Measurements from ENCODE around the gene ALDH1L1.

The ALDH1L1 gene

GRCh38 chr3:126155280-126155640 is 25.1 kb downstream of the ALDH1L1 start:
- DNase-seq, result no peak
- no peak for TF ChIP-seq POLR2A (IDR thresholded peaks at IDR 0.05; ENCODE audit: low read length)
- no peak for TF ChIP-seq GATA1 (IDR thresholded peaks at IDR 0.05; ENCODE audit: low read depth, low read length)

DNA sequence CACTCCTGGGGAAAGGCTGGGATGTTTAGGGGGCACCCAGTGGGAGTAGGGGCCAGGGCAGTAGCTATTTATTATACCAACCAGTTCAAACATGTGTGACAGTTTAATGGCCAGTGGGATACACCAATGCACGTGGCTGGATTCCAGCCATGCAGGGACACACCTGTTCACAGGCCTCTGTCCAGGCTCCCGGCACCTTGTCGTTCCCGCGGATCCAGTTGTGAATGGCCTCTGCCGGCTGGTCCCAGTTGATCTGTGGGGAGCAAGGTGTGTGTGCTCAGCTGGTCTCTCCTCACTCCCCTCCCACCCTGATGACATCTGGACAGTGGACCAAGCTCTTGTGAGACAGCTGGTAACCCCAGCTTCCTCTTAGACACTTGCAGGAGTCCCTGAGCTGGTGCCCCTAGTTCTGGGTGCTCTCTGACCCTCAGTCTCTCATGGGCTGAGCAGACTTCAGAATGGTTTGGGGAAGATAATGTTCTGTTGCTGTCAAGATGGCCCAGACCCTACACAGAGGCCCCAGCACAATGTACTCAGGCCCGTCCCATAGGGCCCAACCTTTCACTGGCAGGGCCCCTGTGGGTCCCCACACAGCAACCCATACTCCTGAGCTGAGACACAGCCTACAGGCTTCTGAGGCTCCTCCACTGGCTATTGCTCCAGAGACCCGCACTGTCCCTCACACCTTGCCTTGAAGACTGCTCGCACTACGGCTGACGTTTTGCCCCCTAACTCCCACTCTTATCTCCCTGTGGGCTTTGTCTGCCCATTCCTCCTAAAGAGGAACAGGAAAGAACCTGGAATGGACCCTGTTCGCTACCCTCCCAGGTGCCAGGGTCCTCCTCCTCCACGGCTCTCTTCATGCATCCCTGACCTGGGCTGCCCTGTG is 25.8 kb downstream of the ALDH1L1 start:
- TF ChIP-seq GATA1 (IDR thresholded peaks at IDR 0.05; ENCODE audit: low read depth, low read length) (no peak), POLR2A (IDR thresholded peaks at IDR 0.05; ENCODE audit: low read length) (no peak)
- DNase-seq, result no peak

DNA sequence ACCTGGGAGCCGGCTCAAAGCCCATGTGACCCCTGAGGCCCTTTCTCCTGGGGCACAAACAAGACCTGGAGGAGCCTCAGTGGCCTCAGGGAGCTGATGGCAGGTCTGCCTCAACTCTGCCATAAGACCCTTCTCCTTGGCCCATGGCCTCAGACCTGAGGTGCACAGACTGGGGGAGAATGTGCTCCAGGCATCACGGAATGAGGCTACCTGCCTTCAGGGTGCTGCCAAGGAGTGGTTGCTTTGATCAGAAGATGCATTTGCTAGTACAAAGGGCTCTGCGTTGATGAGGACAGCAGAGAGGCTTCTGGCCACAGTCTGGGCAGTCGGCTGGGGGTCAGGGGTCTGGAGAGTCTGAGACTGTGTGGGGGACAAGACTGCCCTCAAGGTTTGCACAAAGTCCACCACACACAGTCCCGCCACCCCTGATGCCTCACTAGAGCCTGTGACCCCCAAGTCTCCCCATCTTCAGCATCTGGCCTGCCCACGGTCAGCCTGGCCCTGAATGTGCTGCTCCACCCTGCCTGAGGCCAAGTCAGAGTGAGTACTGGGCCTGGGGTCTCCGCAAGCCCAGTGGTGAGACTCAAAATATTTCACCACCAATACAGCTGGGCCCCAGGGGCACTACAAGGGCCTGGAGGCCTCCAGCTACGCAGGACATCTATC is 26.6 kb downstream of the ALDH1L1 start:
- no peak for DNase-seq
- no peak for TF ChIP-seq POLR2A (IDR thresholded peaks at IDR 0.05; ENCODE audit: low read length)
- no peak for TF ChIP-seq GATA1 (IDR thresholded peaks at IDR 0.05; ENCODE audit: low read depth, low read length)

- no peak for TF ChIP-seq GATA1 (IDR thresholded peaks at IDR 0.05; ENCODE audit: low read depth, low read length)
- no peak for TF ChIP-seq POLR2A (IDR thresholded peaks at IDR 0.05; ENCODE audit: low read length)
- DNase-seq, result no peak
Measured at GRCh38 chr3:126152901-126153694, 27.3 kb downstream of the ALDH1L1 start.

- DNase-seq, result no peak
- TF ChIP-seq POLR2A (IDR thresholded peaks at IDR 0.05; ENCODE audit: low read length) (no peak), GATA1 (IDR thresholded peaks at IDR 0.05; ENCODE audit: low read depth, low read length) (no peak)
Measured at GRCh38 chr3:126152458-126152857, 27.9 kb downstream of the ALDH1L1 start.

DNA sequence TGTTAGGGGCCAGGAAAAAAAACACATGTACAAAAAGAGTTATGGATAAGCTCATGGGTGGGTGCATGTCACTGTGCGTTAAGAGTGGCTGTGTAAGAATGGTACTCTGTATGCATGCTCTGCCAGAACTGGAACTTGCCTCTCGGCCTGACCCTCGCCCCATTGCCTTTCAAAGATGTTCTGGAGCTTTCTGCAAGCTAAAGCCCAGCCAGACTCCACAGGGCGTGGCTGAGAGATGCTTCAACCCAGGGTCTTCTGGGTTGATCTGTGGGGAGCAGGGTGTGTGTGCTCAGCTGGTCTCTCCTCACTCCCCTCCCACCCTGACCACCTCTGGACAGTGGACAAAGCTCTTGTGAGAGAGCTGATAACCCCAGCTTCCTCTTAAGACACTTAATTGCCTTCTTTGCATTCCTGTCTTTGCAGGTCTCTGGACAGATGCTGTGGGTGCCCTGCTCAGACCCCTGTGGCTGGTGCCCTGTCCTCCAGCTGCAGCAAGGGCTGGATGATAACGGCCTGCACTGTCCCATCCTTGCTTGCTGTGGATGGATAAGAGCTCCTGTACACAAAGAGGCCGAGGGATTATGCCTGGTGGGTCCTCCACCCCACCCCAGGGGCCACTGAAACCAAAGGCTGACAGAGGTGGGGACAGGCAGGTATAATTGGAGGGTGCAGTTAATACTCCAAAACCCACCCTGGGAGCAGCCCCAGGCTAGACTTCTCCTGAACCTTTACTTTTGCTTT is 28.7 kb downstream of the ALDH1L1 start:
- DNase-seq, result no peak
- no peak for TF ChIP-seq GATA1 (IDR thresholded peaks at IDR 0.05; ENCODE audit: low read depth, low read length)
- TF ChIP-seq POLR2A (IDR thresholded peaks at IDR 0.05; ENCODE audit: low read length), result no peak

DNA sequence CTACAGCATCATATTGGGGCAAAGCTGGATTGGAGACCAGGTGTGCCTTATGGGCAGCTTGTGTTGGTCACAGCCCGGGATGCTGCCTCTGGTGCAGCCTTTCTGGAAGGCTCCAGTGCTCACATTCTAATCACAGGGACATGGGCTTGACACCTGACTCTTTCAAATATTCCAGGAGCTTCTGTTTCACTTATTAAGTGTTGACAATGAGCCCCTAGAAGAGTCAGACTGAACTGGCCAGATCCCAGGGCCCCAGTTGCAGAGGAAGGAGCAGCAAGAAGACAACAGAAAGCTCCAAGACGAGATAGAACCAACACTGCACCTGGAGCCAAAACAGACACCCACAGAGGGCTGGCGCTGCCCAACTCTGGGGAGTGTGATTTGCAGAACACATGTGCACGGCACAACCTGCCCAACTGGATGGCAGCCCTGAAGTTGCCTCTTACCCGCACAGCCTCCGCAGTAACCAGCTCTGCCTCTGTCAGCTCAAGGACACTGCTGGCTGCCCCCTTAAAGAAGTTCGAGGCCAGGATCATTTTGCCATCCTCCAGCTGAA is 30.3 kb downstream of the ALDH1L1 start:
- TF ChIP-seq GATA1 (IDR thresholded peaks at IDR 0.05; ENCODE audit: low read depth, low read length) (no peak), POLR2A (IDR thresholded peaks at IDR 0.05; ENCODE audit: low read length) (no peak)
- no peak for DNase-seq

DNA sequence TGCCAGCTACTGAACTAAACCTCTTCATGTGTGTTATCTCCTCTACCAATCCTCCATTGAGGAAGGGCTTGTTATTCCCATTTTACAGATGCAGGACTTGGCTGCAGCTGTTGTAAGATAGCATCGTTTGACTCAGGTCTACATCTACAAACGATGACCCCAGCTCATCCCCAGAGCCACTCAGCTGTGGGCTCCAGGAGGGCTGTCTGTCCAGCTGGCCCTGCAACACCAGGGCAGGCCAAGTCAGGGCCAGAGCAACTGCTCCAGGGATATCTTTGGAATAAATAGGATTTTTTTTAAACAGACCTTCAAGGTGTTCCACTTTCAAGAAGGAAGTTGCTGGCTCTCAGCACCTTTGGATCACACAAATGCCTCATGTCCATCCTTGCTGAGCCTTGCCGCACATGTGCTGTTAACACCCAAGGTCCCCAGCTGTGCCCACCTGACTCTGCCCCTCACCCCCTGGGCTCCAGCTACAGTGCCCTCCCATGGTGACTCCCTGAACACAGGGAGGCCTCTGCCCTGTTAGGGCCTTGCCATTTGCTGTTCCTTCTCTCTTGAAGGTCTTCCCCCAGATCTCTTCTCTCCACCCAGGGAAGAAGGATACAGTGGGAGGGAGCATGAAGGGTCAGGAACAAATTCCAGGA is 31.0 kb downstream of the ALDH1L1 start:
- no peak for DNase-seq
- TF ChIP-seq GATA1 (IDR thresholded peaks at IDR 0.05; ENCODE audit: low read depth, low read length), result no peak
- no peak for TF ChIP-seq POLR2A (IDR thresholded peaks at IDR 0.05; ENCODE audit: low read length)

GRCh38 chr3:126147932-126148683 is 32.3 kb downstream of the ALDH1L1 start:
- TF ChIP-seq GATA1 (IDR thresholded peaks at IDR 0.05; ENCODE audit: low read depth, low read length), result no peak
- TF ChIP-seq POLR2A (IDR thresholded peaks at IDR 0.05; ENCODE audit: low read length), result no peak
- DNase-seq, result no peak

GRCh38 chr3:126147147-126147931 is 33.0 kb downstream of the ALDH1L1 start:
- no peak for DNase-seq
- TF ChIP-seq POLR2A (IDR thresholded peaks at IDR 0.05; ENCODE audit: low read length), result no peak
- no peak for TF ChIP-seq GATA1 (IDR thresholded peaks at IDR 0.05; ENCODE audit: low read depth, low read length)

- no peak for DNase-seq
- no peak for TF ChIP-seq POLR2A (IDR thresholded peaks at IDR 0.05; ENCODE audit: low read length)
- TF ChIP-seq GATA1 (IDR thresholded peaks at IDR 0.05; ENCODE audit: low read depth, low read length), result no peak
Measured at GRCh38 chr3:126146525-126147146, 33.8 kb downstream of the ALDH1L1 start.

All from erythroblast (primary cell).